Daoy (cell line): ENCODE data around the gene LRRK1. TPM values are rescaled to one million over a fixed set of nuclear protein-coding genes. Genes with fewer than 3 reads are reported as not detected.

Source experiments
- DNase-seq: peaks from one replicate; pipeline ENCODE4 v3.0.0-alpha.2; 2015; ENCODE audit warnings: low read depth
- total RNA-seq: library from RNA; depleted of rRNA; stranded (reverse); fragments of >200 nt; shearing (Covaris generic); gene quantifications from 2 replicates; pipeline ENCODE4 v1.2.3, GENCODE V29; 2014

The LRRK1 gene
- total RNA-seq, 1 experiment from 2014 or later, result 7.1 TPM

DNA sequence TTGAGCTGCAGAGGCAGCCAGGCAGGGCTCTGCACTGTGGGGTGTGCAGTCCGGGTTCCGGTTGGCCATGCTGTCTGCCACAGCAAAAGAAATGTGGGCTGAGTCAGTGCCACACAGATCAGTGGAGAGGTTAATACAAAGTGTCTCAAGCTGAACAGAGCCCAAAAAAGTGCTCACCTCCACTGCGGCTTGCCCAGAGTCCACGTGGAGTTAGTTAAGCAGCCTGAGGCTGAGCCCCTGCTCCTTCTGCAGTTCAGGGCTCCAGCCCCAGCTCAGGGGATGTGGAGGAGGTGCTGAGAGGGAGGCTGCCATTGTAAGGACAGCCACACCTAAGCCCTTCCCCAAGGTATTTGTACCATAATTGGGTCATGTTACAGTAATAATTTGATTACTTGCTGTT, 85.3 kb downstream of the LRRK1 start:
- DNase-seq, result no peak

DNA sequence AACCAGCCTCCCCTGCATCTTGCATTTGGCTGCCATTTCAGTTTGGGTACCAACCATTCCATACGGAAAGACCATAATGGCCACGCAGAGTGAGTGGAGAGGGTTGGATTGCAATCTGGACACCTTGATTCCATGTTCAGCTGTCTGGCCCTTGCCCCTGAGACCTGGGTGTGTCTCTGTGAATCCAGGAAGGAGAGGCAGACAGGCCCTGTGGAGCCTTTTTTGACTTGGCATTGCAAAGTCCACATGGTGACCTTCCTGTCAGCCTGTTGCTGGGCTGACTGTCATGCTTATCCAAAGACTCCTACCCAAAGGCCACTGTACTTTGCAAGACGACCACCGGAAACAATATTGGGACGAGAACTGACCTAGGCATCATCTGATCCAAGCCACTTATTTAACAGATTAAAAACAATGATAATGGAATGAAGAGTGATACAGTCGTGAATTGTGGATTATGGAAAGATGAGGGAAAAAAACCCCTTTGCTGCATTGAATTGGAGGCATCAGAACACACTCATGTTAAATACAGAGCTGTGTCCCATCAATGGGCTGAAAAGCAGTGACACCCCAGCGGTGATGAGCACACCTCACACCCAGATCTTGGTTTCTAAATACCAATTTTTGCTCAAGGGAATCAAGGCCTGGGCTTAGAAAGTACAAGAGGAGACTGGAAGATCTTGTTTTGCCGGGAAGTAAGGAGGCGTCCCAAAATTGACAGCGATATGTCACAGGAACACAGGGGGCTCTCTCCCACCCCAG, 86.0 kb downstream of the LRRK1 start:
- no peak for DNase-seq

DNA sequence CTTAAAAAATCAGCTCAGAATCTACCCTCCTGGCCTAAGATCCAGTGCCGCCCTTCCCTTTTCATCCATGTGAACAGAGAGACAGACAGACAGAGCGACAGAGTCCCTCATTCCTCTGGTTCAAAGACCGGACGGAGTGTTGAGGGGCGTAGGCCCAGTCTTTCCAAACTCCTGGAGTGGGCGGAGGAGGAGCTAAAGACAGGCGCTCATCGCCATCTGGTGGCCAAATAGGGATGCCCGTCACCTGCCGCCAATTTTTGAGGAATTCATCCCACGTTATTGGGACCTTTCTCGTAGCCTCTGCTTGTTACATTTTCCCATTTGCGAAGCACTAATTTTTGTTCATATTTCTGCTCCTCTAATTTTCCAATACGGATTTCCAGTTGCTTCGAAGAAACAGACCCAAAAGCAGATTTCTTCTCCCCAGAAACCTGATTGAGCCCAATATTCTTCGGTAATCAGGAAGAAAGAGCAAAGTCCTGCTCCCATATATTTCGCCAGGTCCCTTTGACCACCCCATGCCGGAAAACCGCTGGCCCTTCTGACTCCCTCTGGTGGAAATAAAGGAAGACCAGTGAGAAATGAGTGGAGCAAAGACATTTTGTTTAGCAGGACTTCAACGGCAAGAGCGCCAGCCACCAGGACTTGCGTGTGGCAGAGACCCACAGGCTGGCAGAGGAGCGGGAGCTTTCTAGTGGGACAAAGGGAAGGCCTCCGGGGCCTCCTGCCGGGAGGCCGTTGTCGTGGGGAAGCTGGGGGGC, 88.0 kb downstream of the LRRK1 start:
- peak; percentile 83 for DNase-seq

DNA sequence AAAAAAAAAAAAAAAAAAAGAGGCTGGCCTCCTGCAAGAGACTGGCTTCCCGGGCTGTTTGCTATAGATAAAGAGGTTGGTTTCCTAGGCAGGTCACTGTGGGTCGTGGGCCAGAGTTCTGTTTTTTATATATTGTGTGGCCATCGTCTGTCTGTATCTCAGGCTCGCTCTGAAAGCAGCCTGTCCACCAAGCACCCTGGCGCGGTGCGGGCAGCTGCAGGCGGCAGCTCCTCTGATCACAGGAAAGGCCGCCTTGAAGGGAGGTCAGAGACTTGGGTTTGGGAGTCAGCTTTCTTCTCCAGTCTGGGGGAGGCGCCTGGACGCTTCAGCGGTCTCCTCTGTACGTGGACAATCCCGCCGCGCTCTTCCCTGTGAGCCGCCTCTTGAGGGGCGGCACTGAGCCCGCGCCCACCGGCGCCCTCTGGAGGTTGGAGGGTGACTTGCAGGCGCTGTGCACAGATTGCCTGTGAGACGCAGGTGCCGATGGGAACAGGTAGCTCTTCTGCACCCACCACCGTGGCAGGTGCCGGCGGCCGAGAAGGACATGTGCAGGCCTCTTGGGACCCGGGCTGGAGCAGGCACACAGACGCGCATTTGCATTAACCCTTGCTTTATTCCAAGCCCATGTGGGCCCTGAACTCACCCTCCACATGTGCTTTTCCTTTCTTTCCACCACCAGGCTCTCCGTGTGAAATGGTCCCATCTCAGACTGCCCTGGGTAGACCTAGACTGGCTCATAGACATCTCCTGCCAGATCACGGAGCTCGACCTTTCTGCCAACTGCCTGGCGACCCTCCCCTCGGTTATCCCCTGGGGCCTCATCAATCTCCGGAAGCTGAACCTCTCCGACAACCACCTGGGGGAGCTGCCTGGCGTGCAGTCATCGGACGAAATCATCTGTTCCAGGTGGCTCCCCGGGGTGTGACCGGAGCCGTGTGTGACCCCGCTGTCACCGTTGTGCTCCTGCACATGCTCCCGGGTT, 89.3 kb downstream of the LRRK1 start:
- DNase-seq, result peak; percentile 66

DNA sequence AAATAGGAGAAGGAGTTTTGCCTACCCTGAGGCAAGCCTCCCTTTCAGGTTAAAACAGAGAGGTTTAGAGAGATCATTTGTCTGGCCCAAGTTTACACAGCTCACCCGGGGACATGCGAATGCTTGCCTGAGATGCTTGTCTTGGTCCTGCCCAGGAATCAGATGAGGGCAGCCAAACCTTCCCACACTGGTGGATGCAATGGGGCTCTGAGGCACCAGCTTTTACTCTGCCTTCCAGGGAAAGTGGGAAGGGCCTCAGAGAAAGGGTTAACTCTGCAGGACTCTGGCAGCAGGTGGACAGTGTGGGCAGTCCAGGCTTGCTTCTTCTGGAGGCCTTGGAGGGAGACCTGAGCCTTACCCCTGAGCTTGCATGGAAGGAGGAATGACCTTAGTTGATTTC, 90.0 kb downstream of the LRRK1 start:
- no peak for DNase-seq

DNA sequence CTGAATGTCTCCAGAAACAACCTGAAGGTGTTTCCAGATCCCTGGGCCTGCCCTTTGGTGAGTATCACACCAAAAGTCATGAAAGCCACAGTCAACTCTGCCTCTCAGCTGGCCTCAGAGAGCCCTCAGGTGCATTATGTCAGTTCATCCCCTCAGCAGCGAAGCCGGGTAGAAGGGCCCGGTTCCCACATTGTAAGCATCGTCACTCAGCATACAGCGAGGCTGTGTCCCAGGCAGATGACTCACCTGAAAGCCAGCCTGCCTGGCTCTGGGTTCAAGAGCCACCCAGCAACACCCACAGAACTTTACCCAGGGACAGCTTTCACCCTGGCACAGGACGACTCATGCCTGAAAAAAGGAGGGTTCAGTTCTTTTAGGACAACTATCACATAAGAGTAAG, 91.6 kb downstream of the LRRK1 start:
- DNase-seq, result no peak

DNA sequence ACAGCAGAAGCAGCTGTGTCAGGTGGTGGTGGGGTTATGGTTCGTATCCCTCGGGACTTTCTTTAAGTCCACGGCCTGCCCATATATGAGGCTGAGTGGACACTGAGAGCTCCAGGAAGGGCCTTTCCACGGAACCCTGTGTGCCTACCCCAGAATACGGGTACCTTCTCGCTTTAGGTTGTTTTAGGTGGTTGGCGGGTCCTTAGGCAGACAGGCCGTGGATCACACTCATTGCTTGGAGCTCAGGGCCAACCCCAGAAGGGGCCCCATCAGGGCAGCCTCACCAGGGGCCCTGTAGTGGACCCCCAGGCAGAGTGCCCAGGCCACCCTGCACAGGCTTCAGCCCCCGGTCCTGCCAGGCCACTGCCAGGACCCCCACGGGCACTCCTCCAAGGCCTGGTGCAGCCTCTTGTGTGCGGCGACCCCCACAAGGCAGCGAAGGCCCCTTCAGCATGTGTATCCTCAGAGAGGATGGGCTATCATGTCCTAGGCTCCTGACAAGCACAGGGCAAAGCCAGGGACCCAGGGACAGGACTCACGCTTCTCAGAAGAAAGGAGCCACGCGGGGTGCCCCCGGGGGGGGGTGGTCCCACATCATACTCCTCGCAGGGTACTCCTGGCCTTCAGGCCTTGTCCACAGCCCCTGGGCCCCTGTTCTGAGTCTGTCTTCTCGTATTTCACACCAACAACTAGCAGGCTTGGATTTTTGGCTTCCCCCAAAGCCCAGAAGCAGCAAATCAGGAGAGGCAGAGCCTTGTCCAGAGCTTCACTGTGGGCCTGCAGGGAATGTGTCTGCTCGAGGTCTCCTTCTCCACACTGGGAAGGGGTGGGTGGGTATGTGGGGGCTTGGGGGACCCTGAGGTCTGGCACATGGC, 93.4 kb downstream of the LRRK1 start:
- no peak for DNase-seq

DNA sequence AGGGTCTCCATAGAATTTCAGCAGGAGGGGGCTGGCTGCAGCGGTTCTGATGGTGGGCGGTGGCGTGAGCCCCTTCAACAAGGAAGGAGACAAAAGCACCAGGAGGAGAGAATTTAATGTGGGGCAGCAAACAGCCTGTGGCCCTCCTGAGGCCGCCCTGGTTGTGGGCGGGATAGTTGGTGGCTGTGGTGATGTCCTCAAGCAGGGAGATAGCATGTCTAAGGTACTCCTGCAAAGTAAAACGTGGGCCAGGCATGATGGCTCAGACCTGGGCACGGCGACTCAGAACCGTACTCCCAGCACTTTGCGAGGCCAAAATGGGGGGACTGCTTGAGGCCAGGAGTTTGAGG, 94.0 kb downstream of the LRRK1 start:
- DNase-seq, result no peak

DNA sequence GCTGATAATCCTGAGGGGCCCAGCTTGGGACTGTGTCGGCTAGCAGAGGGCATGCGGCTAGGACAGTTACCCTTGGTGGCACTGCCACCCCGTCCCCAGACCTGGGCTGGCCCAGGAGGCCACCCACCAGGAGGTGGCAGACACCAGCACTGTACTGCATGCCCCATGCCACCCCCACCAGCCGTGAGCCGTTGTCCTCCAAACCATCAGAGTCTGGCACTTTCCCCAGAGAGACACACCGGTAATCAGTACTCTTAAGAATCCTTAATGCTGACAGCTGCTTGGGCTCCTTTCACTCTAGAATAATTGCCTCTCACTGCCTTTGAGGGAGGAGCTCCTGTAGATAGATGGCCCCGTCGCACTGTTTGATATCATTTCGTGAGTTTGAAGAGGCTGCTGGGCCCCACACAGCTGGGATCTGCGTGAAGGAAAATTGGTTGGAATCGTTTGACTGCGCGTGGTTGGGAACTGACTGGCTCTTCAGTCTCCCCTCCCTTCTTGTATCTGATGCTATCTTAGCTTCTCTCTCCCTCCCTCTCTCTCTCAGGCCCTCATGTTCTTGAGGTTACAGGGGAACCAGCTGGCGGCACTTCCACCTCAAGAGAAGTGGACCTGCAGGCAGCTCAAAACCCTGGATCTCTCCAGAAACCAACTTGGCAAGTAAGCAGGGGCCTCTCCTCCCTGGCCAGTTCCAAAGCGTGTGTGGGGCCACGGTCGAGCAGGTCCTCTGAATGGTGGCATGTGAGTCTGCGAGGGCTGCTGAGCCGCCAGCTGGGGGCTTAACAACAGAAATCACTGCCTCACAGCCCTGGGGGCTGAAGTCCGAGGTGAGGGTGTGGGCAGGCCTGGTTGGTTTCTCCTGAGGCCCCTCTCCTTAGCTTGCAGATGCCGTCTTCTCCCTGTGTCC, 94.9 kb downstream of the LRRK1 start:
- DNase-seq, result no peak

DNA sequence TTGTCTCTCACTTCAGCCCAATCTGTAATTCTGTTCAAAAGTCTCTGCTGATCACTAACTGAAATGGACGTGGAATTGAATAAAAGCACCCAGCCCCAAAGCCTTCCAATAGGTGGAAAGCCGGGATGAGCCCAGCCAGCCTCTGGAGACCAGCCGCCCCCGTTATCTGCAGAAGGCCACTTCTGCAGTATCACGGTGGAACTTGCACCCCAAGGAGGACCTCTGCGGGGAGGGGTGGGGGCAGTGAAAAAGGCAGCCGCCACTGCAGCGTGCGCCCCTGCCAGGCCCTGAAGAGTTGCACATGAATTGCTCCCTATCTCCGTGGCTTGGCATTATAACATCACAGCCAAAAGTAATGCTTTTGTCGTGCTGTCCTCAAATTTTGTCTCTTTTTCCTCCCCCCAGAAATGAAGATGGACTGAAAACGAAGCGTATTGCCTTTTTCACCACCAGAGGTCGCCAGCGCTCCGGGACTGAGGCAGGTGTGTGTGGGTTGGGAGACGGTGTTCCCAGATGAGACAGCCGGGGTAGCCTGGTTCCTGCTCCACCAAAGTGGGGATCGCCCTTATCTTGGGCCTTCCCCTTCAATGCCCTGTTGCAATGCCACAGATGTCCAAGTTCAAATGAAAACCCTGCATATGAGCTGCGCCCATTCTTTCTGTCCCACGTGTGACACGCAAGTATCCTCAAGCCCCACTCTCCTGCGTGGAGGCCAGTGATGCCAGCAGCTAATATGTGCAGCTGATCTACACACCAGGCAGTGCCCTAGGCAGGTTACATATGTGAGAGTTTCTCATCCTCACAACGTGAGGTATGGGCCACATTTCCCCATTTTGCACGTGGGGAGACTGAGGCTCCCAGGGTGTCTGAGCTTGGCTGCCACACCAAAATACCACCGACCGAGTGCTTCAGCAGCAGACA, 96.0 kb downstream of the LRRK1 start:
- peak; percentile 67 for DNase-seq

DNA sequence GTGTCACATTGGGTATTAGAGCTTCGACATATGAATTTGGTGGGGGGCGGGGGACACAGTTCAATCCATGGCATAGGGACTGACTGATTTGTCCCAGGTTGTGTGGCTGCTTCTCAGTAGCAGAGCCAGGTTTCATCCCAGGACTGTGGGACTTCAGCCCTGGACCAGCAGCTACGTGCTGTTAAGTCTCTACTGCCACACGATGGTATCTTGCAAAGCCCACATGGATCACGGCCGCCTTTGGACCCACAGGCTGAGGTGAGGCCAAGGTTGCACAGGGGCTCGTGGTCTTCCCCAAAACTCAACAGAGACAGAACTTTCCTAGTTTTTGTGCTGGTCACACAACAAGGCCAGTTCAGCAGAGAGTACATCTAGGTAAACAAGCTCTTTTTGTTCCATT, 97.4 kb downstream of the LRRK1 start:
- no peak for DNase-seq

DNA sequence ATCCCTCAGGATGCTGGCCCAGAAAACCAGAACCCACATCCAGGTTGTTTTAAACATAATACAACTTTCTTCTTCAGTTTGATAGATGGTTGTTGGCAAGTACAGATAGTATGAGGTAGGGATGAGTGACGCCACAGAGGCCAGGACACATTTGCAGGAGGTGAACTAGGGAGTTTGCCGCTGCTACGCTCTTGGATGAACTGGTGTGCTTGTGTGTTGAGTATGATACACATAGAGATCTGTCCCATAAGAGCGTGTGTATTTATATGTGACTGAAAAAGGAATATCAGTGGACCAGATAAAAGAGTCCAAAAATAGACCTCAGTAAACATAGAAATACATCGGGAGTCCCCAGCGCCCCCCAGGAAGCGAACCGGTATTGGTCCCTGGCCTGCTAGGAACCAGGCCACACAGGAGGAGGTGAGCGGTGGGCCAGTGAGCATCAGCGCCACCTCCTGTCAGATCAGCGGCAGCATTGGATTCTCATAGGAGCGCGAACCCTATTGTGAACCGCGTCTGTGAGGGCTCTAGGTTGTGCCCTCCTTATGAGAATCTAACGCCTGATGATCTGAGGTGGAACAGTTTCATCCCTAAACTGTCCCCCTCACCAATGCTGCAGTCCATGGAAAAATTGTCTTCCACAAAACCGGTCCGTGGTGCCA, 98.1 kb downstream of the LRRK1 start:
- no peak for DNase-seq

DNA sequence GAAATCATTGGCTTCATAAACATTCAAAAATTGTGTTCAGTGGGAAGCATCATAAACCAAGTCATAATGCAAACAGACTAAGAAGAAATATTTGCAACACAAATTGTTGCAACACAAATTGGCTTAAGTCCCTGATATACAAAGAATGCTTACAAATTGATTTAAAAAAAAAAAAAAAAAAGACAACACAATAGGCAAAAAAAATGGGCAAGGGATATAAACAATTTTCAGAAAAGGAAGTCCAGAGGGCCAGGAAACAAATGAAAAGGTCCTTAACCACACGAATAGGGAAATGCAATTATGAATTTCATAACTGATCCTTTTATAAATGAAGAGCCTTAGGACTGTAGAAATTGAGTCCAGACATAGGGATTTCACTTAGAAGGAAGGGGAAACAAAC, 98.9 kb downstream of the LRRK1 start:
- DNase-seq, result no peak

DNA sequence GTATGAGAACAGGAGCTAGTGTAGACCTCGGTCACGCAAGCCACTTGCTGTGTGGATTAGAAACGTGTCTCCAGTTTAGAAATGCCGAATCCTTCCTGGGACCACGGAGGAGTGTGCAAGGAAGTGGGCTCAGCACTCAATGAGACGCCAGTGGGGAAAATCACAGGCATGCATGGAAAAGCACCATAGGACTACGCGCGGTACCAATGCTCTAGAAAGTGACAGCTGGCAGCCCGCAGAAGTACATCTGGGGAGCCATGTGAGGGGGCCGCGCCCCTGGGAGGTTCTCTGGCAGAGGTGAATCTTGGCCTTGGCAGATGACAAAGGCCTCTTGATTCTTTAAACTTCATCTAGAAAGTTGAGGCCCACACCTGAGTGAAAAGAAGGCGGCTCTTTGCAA, 99.3 kb downstream of the LRRK1 start:
- DNase-seq, result no peak

DNA sequence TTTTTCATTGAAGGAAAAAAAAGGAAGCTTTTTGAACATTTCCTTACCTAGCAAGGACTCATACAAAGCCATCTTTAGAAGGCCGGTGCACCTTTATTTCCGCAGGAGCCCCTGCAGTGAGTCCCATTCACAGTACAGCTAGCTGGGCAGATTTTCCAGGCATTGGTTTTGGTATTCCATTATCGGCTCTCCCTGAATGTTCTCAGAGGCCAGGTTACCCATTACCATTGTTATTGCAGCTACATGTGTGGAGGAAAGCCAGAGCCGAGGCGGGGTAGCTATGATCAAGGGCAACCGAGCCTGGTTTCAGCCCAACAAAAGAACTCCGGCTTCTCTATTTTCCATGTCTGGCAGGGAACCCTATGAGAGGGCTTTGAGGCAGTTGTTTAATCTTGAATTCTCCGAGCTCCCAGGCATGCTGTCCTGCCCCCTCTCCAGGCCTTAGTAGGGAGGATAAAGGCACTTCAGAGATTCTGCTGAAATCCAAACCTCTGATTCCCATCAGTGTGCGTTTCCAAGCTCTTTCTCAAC, 100.3 kb downstream of the LRRK1 start:
- no peak for DNase-seq

DNA sequence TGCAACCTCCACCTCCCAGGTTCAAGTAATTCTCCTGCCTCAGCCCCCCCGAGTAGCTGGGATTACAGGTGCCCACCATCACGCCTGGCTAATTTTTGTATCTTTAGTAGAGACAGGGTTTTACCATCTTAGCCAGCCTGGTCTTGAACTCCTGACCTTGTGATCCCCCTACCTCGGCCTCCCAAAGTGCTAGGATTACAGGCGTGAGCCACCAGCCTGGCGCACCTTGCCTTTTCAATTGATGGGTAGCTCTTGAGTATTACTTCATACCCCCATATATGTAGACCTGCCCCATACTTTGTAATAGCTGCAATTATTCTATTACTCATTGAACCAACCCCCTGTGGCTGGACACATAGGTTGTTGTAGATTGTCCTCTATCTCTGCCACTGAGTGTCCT, 101.3 kb downstream of the LRRK1 start:
- DNase-seq, result no peak

DNA sequence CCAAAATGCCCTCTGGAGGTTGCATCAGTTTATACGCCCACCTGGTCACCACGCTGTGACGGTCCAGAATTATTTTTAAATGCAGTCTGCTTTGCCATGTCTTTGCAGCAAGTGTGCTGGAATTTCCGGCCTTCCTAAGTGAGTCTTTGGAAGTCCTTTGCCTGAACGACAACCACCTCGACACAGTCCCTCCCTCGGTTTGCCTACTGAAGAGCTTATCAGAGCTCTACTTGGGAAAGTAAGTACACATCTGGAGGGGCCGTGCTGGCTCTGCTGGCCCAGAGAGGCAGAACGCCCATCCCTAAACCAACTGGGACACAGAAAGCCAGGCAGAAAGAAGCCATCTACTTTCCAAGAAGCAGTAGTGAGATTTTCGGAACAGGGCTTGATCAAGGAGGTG, 101.8 kb downstream of the LRRK1 start:
- DNase-seq, result no peak

DNA sequence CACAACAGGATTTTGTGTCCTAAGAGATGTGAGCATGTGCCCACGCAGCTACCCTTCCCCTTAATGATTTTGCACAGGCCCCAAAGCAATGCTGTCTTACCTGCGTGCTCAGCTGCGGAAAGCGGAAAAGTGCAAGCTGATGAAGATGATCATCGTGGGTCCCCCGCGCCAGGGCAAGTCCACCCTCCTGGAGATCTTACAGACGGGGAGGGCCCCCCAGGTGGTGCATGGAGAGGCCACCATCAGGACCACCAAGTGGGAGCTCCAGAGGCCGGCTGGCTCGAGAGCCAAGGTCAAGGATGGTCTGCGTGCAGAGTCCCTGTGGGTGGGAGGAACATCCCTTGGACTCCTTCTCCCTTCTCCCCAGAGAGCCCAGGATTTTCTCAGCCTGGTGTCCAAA, 103.1 kb downstream of the LRRK1 start:
- no peak for DNase-seq
